Skeletal muscle satellite cell (primary cell): ENCODE results near the gene GCNT2.
A peak's percentile ranks its signal among the peaks of the same experiment; 100 is the strongest.

Source experiments
- H3K27me3 ChIP-seq: 2 replicates; pipeline ENCODE4 v1.7.0; 2013; ENCODE audit warnings: low read length; ENCODE audit not compliant: control insufficient read depth, insufficient read depth
- H3K36me3 ChIP-seq: 2 replicates; pipeline ENCODE4 v1.7.0; 2013; ENCODE audit warnings: mild to moderate bottlenecking, control low read depth, low read length; ENCODE audit not compliant: insufficient read depth
- H3K4me1 ChIP-seq: 2 replicates; pipeline ENCODE4 v1.7.0; 2013; ENCODE audit warnings: low read length; ENCODE audit not compliant: control insufficient read depth, insufficient read depth
- H3K4me2 ChIP-seq: 2 replicates; pipeline ENCODE4 v1.7.0; 2013; ENCODE audit warnings: mild to moderate bottlenecking, low read length
- H3K4me3 ChIP-seq: 2 replicates; pipeline ENCODE4 v1.7.0; 2013; ENCODE audit warnings: low read length
- H3K9ac ChIP-seq: 2 replicates; pipeline ENCODE4 v1.7.0; 2013; ENCODE audit warnings: mild to moderate bottlenecking, low read depth, low read length, moderate library complexity
- H3K9me3 ChIP-seq: replicated peaks from 2 replicates; pipeline ENCODE4 v1.7.0; 2013; ENCODE audit warnings: mild to moderate bottlenecking, control low read depth, low read length

The GCNT2 gene

DNA sequence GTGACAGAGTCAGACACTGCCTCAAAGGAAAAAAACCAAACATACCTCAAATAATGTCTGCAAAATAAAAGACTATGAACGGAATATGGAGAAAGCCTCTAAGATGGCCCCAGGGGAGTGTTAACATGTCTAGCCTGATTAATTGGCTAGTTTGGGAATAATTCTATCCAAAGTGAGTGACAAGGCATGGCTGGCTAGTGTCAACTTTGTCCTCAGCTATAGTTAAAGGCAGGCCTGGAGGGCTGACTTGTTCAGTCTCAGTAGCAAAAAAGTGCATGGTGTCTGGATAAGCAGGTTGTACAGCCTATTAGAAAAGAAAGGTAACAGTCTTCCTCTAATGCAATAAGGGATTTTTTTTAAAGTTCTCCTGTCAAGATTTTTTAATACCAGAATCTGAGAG, 32.7 kb downstream of the GCNT2 start:
- peaks cover 13% of the 10 kb centered on the region for H3K27me3 ChIP-seq
- no peak overlapping the region for H3K4me2 ChIP-seq
- H3K36me3 ChIP-seq = no peaks in the 10 kb centered on the region
- H3K4me1 ChIP-seq = no peaks in the 10 kb centered on the region
- H3K9ac ChIP-seq = no peak overlapping the region
- H3K4me3 ChIP-seq = no peak overlapping the region
- no peaks in the 10 kb centered on the region for H3K9me3 ChIP-seq

DNA sequence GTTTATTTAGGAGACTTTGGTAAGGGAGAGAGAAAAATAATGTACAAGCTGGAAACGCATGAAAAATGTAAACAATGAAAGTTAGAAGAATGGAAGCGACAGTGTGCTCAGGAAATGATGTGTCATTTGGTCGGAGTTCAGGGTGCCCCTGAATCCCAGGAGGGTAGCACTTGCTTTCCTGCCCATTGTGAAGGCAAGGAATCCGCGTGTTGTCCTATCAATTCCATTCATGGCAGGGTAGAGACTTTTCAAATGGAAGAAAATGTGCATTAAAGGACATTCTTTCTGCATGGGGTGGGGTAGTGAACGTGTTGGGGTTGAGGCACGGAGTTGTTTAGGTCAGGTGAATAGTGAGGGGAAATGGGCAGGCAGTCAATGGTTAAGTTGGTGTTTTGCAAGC, 33.7 kb downstream of the GCNT2 start:
- Histone ChIP-seq H3K36me3 (no peaks in the 10 kb centered on the region), H3K9me3 (no peaks in the 10 kb centered on the region), H3K4me3 (no peak overlapping the region)

DNA sequence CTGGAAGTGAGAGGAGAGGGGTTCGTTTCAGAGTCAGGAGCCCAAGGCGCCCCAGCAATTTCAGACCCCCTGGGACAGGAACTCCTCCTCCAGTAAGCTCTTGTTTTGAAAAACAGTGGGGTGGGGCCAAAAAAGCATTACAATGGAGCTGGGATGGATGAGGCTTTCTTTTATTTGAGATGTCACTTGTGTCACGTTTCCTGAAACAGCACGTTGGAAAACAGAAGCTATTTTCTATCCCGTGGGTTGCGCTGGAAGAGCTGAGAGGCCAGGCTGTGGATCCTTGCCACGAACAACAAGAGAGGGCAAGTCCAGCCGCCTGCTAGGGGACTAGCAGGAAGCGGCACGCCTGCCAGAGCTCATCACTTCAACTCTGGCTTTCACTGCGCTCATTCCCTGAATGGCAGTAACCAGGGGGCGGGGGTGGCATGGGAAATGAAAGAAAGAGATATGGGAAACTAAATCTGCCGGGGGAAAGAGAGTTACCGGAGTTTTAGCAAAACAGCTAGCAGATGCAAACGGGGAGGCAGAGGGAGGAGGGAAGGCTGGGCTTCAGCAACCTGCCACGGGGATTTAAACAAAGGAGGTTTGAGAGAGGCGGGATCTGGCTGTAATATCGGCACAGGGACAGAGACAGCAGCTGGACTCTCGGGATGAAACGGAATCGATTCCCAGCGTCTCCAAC, 34.6 kb downstream of the GCNT2 start:
- Histone ChIP-seq H3K9ac (no peak overlapping the region), H3K4me1 (no peaks in the 10 kb centered on the region), H3K4me2 (peak overlapping the region; percentile 82), H3K27me3 (peaks cover 13% of the 10 kb centered on the region), H3K9me3 (no peaks in the 10 kb centered on the region), H3K36me3 (no peaks in the 10 kb centered on the region), H3K4me3 (peak overlapping the region; percentile 63)

More for the DNA sequence above, 33.7 kb downstream of the GCNT2 start:
- Histone ChIP-seq H3K27me3 (peaks cover 13% of the 10 kb centered on the region), H3K9ac (no peak overlapping the region), H3K4me1 (no peaks in the 10 kb centered on the region), H3K4me2 (no peak overlapping the region)

DNA sequence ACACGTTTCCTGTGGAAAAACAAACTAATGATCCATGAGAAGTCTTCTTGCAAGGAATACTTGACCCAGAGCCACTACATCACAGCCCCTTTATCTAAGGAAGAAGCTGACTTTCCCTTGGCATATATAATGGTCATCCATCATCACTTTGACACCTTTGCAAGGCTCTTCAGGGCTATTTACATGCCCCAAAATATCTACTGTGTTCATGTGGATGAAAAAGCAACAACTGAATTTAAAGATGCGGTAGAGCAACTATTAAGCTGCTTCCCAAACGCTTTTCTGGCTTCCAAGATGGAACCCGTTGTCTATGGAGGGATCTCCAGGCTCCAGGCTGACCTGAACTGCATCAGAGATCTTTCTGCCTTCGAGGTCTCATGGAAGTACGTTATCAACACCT, 35.4 kb downstream of the GCNT2 start:
- Histone ChIP-seq H3K4me2 (peak overlapping the region; percentile 82), H3K27me3 (peaks cover 17% of the 10 kb centered on the region), H3K4me3 (no peak overlapping the region), H3K9me3 (no peaks in the 10 kb centered on the region), H3K9ac (no peak overlapping the region), H3K36me3 (no peaks in the 10 kb centered on the region), H3K4me1 (no peaks in the 10 kb centered on the region)

DNA sequence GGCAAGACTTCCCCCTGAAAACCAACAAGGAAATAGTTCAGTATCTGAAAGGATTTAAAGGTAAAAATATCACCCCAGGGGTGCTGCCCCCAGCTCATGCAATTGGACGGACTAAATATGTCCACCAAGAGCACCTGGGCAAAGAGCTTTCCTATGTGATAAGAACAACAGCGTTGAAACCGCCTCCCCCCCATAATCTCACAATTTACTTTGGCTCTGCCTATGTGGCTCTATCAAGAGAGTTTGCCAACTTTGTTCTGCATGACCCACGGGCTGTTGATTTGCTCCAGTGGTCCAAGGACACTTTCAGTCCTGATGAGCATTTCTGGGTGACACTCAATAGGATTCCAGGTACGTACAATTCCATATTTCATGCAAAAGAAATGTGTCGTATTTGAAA, 35.8 kb downstream of the GCNT2 start:
- Histone ChIP-seq H3K4me2 (no peak overlapping the region), H3K36me3 (no peaks in the 10 kb centered on the region), H3K9me3 (no peaks in the 10 kb centered on the region), H3K4me1 (no peaks in the 10 kb centered on the region), H3K9ac (no peak overlapping the region), H3K4me3 (no peak overlapping the region), H3K27me3 (peaks cover 17% of the 10 kb centered on the region)

DNA sequence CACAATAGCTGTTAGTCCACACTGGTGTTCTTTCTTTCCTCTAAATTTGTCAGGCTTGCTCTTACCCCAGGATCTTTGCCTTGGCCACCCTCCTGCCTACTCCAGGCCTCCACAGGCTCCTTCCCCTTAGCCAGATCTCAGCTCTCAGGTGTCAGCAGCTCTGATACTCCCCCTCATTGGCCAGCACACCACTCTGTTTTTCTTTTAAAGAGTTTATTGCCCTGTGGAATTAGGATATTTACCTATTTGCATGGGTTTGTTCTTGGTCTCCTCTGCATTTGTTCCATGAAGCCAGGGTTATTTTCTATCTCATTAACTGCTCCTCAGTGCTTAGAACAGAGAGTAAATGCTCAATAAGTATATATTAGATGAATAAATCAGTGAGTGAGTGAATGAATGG, 36.8 kb downstream of the GCNT2 start:
- Histone ChIP-seq H3K9me3 (no peaks in the 10 kb centered on the region), H3K9ac (no peak overlapping the region), H3K4me2 (no peak overlapping the region), H3K27me3 (peaks cover 17% of the 10 kb centered on the region), H3K36me3 (no peaks in the 10 kb centered on the region), H3K4me1 (no peaks in the 10 kb centered on the region), H3K4me3 (no peak overlapping the region)

DNA sequence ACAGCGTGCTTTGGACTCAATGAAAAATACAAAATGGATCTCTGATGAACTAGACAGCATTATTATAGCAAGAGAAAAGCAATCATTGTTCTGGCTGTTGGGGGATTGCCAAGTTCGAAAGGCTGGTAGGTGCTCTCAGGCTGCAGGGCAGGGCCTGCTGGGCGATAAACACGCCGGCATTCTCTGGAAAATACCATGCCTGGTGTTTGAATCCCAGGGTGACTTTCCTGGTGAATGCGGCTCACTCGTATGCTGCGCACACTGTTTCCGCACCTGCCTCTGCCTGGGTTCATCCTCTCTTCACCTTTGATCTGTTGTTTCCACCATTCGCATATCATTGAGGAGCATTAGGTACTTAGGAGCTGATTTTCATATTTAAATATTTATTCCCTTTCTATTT, 37.4 kb downstream of the GCNT2 start:
- Histone ChIP-seq H3K4me3 (no peak overlapping the region), H3K4me2 (no peak overlapping the region), H3K9ac (no peak overlapping the region), H3K9me3 (no peaks in the 10 kb centered on the region), H3K4me1 (no peaks in the 10 kb centered on the region), H3K27me3 (peaks cover 17% of the 10 kb centered on the region), H3K36me3 (no peaks in the 10 kb centered on the region)

DNA sequence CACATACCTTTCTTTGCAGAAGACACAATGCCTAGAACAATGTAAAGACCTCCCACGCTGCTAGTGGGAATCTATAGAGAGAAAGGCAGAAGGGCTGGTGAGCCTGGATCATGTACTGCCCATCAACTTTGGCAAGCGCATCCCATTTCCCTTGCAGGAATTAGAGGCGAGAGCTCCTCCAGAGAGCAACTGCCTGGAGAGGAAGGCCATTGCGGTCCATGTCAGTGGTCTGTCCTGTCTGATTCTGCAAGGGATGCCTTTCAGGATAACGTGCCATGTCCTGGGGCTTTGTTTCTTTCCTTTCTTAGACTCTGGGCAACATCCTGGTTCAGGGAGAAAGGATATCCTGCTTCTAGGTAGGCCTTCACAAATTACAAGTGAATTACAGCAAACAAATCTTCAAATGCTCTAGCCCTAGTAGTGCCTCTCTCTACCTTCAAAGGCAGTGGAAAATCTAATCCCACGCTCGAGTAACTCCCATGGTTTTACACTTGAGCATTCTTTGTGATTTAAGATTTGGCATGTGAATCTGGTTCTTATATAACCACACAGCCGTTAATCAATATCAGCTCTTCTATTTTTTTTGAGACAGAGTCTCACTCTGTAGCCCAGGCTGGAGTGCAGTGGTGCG, 38.5 kb downstream of the GCNT2 start:
- no peaks in the 10 kb centered on the region for H3K4me1 ChIP-seq
- no peak overlapping the region for H3K9ac ChIP-seq
- H3K36me3 ChIP-seq = no peaks in the 10 kb centered on the region
- no peak overlapping the region for H3K4me3 ChIP-seq
- peaks cover 17% of the 10 kb centered on the region for H3K27me3 ChIP-seq
- no peak overlapping the region for H3K4me2 ChIP-seq
- no peaks in the 10 kb centered on the region for H3K9me3 ChIP-seq

DNA sequence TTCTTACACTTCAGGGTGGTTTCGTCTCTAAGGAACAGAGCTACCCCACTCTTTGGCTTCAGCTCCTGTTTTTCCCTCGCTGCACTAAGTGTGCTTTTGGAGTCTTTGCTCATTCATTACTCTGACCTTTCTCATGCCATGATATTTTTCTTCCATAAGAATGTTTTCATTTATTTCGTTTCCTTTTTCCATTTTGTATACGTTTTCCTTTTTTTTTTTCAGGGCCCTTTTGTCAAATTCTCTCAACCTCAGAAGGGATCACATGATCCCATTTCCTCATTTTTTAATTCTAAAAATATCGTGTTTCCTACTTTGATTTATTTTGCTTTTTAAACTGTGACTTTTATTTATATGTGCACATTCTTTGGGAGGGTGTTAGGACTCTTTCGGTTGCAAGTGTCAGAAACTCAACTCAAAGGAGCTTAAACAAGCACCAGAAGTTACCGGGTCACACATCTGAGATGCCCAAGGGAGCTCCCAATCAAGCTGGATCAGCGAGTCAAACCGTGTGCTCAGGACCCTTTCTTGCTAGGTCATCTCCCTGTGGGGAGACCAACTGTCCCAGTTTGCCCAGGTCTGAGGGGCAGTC, 40.6 kb downstream of the GCNT2 start:
- Histone ChIP-seq H3K4me2 (no peak overlapping the region), H3K4me1 (no peaks in the 10 kb centered on the region), H3K9ac (no peak overlapping the region), H3K36me3 (no peaks in the 10 kb centered on the region), H3K27me3 (peaks cover 9% of the 10 kb centered on the region), H3K9me3 (no peaks in the 10 kb centered on the region), H3K4me3 (no peak overlapping the region)

DNA sequence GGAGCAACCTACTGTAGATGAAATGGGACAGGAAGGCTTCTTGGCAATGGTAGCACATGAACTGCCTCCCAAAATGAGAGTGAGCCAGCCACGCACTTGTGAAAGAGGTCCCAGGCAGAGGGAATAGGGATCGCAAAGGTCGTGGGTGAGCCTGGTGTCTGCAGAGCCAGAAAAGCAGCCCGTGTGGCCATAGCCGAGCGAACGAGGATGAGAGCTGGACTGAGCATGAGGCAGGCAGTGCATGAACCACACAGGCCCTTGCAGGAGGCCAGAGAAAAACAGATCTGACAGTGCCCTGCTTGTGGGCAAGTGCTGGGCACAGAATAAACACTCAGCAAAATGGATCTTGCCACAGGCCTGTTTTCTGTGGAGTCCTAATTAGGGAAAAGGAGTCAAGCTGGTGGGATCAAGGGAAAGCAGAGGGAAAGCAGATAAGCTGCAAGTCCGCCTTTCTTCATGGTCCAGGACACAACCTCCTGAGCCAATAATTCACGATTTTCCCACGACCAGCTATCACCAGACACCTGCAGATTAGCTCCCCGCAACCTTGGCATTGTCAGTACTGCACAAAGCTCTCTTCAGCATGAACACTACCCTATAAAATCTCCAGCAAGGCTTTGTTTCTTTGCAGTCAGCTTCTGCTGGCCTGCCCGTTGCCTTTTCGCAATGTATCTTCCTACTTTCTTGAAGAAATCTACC, 44.0 kb downstream of the GCNT2 start:
- Histone ChIP-seq H3K4me2 (no peak overlapping the region), H3K9ac (no peak overlapping the region), H3K36me3 (no peaks in the 10 kb centered on the region), H3K4me3 (no peak overlapping the region), H3K4me1 (no peaks in the 10 kb centered on the region), H3K27me3 (peaks cover 3% of the 10 kb centered on the region), H3K9me3 (no peaks in the 10 kb centered on the region)

DNA sequence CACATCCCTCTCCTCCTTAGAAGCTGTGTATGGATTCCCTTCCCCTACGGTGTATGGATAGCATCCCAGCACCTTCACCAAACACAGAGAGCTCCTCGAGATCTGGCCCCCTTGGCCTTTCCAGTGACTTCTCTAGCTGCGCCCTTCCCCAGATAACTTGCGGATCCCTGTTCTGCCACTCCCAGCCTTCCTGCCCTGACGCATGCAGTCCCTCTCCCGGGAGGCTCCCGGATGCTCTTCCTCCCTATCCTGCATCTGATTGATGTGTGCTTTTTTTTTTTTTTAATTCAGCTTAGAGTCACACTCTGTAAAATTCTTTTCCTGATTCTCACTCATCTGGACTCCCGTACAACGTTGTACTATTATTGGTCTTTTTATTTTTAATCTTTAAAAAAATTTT, 44.8 kb downstream of the GCNT2 start:
- H3K27me3 ChIP-seq = peaks cover 7% of the 10 kb centered on the region
- H3K4me3 ChIP-seq = no peak overlapping the region
- no peaks in the 10 kb centered on the region for H3K36me3 ChIP-seq
- H3K4me1 ChIP-seq = no peaks in the 10 kb centered on the region
- H3K4me2 ChIP-seq = no peak overlapping the region
- no peak overlapping the region for H3K9ac ChIP-seq
- H3K9me3 ChIP-seq = no peaks in the 10 kb centered on the region
